NCI-H1694 (cell line): ENCODE data around the gene AGPAT2.

Experiments
- DNase-seq: peaks from one replicate; lab custom pipeline; 2025; lab: John Stamatoyannopoulos, UW

The AGPAT2 gene

GRCh38 chr9:136673088-136673974 lies 13.9 kb downstream of the AGPAT2 start:
- no peak for DNase-seq

- no peak for DNase-seq
These were observed 14.7 kb downstream of the AGPAT2 start for GRCh38 chr9:136672431-136673087.

- no peak for DNase-seq
These were observed 15.4 kb downstream of the AGPAT2 start for GRCh38 chr9:136671646-136672430.

GRCh38 chr9:136671254-136671614 lies 16.0 kb downstream of the AGPAT2 start:
- DNase-seq, result no peak

GRCh38 chr9:136670576-136671253 lies 16.5 kb downstream of the AGPAT2 start:
- no peak for DNase-seq

DNA sequence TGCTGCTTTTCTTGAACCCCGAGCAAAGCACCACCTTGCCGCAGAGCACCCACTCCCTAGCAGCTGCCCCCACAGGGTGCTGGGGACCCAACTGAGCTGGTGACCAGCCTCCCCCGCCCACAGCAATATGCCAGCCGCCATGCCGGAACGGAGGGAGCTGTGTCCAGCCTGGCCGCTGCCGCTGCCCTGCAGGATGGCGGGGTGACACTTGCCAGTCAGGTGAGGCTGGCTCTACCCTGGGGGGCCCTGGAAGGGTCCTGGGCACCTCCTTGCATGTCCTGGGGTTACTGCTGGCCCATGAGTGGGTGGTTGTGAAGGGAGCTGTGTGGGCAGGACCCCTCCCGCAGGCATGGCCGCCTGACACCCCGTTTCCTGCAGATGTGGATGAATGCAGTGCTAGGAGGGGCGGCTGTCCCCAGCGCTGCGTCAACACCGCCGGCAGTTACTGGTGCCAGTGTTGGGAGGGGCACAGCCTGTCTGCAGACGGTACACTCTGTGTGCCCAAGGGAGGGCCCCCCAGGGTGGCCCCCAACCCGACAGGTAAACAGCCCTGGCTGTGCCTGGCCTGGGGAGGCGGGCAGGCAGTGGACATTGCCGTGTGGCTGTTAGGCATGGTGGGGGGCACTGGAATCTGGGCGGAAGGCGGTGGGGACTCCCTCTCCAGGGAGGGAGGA lies 17.3 kb downstream of the AGPAT2 start:
- no peak for DNase-seq

DNA sequence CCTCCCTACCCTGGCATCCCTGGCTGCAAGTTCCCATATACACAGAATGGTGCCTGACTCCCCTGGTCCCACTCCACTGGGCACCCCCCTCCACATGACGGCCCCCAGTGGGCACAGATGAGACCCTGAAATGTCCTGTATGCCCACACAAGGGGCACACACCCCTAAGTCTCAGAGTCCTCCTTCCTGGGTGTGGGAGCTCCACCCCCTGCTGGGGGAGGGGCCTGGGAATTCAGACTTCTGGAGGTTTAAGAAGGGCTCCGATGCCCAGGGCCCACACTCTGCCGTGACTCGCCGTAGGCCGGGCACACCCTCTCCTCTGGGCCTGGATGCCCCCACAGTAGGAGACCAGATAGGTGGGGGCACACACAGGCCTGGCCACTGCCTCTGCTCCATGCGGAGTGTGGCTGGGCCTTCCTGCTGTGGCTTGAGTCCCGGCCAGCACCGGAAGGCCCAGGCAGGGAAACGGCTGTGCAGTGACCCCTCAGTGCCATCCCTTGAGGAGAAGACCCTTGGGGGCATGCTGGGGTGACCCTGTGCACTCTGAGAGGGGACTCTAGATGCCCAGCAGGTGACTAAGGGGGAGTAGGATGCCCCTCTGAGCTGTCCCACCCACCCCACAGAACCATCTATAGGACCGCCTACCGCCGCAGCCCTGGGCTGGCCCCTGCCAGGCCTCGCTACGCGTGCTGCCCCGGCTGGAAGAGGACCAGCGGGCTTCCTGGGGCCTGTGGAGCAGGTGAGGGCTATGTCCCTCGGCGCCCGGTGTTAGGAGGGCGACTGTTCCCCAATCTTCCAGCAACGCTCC lies 18.1 kb downstream of the AGPAT2 start:
- DNase-seq, result no peak

DNA sequence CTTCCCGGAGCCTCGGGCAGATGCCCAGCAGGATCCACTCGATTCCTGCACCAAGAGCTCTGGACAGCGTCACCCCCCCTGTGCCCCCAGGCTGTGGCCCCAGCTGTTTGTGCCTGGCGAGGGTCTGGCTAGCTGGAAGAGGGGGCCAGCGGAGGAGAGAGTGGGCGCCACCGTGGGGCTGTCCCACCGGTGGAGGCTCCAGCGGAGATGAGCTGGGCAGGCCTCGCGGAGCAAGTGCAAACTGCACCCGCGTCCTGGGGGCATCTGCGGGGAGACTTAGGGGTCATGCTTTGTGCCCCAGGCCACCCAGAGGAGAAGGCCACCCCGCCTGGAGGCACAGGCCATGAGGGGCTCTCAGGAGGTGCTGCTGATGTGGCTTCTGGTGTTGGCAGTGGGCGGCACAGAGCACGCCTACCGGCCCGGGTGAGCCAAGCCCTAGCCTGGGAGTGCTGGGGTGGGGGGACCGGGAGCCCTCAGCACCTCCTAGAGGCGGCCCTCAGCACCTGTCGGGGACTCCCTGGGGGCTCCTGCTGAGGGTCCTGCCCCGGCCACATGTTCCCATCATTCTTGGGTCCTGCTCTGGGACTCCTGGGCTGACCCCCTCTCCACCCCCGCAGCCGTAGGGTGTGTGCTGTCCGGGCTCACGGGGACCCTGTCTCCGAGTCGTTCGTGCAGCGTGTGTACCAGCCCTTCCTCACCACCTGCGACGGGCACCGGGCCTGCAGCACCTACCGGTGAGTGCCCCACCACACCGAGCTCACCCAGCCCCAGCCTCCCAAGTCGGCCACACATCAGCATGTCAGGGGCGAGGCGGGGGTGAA lies 19.1 kb downstream of the AGPAT2 start:
- no peak for DNase-seq

DNA sequence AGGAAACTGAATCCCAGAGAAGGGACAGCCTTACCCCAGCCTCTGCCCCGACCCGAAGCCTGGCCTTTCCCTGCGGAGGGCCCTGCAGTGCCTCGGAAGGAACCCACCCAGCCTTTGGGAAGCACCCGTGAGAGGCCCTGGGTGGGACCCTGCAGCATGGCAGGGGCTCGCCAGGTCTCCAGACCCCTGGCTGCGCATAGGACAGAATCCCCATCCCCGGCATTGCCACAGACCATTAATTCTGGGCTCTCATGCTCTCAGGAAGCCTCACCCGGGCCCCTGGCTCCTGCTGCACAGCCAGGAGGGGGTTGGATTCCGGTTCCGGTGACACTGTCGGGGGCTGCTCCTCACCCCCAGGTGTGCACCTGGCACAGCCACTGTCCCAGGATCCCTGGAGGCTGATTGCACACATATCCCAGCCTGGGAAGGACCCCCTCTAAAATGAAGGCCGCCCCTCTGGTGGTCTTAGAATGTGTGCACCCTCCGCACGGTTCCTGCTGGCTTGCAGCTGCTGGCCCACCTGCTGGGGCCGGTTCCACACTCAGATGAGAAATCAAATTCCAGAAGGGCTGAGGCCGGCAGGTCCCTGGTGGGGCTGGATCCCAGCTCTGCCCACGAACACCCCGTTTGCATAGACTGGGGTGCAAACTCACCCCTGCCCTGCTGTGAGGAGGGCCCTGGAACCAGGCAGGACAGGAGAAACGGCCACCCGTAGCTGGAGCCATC lies 19.9 kb downstream of the AGPAT2 start:
- no peak for DNase-seq

GRCh38 chr9:136666372-136667213 lies 20.7 kb downstream of the AGPAT2 start:
- DNase-seq, result no peak

- no peak for DNase-seq
These were observed 21.4 kb downstream of the AGPAT2 start for GRCh38 chr9:136665704-136666371.

GRCh38 chr9:136665111-136665703 lies 22.1 kb downstream of the AGPAT2 start:
- no peak for DNase-seq

DNA sequence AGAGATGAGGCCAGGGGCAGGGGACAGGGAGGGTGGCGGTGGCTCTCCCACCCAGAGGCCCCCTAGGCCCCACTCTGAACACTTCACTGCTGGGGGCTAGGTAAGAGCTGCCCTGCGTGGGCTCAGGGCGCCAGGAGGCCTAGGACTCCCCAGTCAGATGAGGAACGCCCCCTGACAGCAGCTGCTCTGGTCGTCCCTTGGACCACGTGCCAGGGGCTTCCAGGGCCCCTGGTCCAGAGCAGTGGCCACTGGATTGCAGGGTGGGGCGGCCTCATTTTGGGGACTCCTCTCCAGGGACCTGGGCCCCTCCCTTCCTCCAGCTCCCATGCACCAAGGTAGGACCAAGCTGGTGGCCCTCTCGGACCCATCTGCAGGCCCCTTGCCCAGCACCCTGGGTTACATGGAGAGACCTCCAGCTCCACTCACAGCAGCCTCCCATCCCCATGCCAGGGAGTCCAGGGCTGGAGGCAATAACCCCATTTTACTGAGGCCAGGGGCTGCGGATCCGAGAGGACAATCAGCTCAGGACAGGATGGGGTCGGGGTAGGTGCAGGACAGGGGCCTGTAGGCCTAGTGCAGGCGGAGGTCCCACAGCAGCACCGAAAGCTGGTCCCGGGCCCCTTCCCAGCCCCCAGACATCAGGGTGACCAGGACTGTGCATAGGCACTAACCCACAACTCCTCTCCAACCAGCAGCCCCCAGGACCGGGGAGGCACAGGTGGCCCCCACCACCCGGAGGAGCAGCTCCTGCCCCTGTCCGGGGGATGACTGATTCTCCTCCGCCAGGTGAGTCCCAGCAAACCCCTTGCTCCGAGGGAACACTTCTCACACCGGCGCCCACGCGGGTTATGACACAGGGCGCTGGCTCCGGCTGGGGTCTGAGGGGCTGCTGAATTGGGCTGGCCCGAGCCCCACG lies 23.0 kb downstream of the AGPAT2 start:
- DNase-seq, result no peak

GRCh38 chr9:136662656-136663581 lies 24.3 kb downstream of the AGPAT2 start, which contains the start of gene EGFL7:
Gene EGFL7, plus strand, starts transcription at chr9:136662916. Its CDS starts 5,367 bp downstream, at chr9:136668283.
- DNase-seq, result no peak

- no peak for DNase-seq
These were observed 25.0 kb downstream of the AGPAT2 start for GRCh38 chr9:136662326-136662655.
